ENCODE data around the gene RNU4-1.

GRCh38 chr12:120337730-120338129 lies 44.7 kb upstream of the RNU4-1 start:
- TF ChIP-seq CTCF (conservative IDR thresholded peaks at IDR 0.05; ENCODE audit: low read depth in 2 of 2) (no peak), POLR2AphosphoS5 (IDR thresholded peaks at IDR 0.05; ENCODE audit: low read depth) (no peak), EZH2 (IDR thresholded peaks at IDR 0.05; ENCODE audit: low read depth, unreplicated experiment) (no peak), EZH2phosphoT487 (IDR thresholded peaks at IDR 0.05; ENCODE audit: unreplicated experiment) (no peak), REST (IDR thresholded peaks at IDR 0.05; ENCODE audit: unreplicated experiment) (no peak), CREB1 (CRISPR knock-in tag; IDR thresholded peaks at IDR 0.05; ENCODE audit: low read depth) (no peak), STAT1 (IDR thresholded peaks at IDR 0.05; ENCODE audit: unreplicated experiment) (no peak), JUNB (IDR thresholded peaks at IDR 0.05; ENCODE audit: unreplicated experiment) (no peak), ZNF331 (CRISPR knock-in tag; IDR thresholded peaks at IDR 0.05; ENCODE audit: low read depth) (no peak)

Measured in GM23338 (cell line).